ENCODE measurements around the gene TSPAN14. TPM values are rescaled to one million over a fixed set of nuclear protein-coding genes. Genes with fewer than 3 reads are reported as not detected.

Gene TSPAN14
- polyA plus RNA-seq, 1 donor (not counting 4 experiments of a cell fraction or from before 2014, with no cell fraction given) = 71.1 TPM

DNA sequence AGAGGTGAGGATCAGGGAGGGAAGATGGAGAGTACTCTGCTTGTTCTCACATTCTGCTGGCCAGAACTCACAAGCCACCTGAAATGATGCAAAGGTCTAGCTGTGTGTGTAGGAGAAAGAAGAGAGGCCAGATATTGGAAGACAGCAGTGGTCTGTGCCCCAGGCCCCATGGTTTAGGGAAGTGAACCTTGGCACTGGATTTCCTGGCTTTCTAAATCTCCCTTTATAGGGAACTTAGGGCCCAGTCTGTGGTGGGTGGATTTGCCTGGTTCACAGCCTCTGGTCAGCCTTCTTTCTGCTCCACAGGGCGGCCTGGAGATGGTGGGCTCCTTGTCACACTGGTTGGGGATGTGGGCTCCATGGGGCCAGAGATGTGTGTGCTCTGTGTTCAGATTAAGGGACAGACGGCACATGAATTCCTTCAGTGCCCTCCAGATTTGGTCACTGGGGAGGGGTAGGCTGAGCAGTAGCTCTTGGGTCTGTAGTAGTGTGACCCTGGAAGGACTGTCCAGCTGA is 74.1 kb downstream of the TSPAN14 start:
- Histone ChIP-seq H3K36me3 (ENCODE audit: control insufficient read depth in 2 of 2, extremely low read depth in 1 of 2, insufficient read depth in 2 of 2, low read length in 2 of 2) (no peaks in the 10 kb centered on the region), H3K9me1 (ENCODE audit: control insufficient read depth, extremely low read depth, insufficient read depth, low read length) (no peaks in the 10 kb centered on the region), H3K4me1 (ENCODE audit: control insufficient read depth, extremely low read depth, insufficient read depth, low read length) (peaks cover 13% of the 10 kb centered on the region), H3K4me3 (ENCODE audit: control insufficient read depth in 2 of 3, extremely low read depth in 1 of 3, insufficient read depth in 2 of 3, low read depth in 1 of 3, low read length in 3 of 3) (no peak overlapping the region), H2AFZ (ENCODE audit: control insufficient read depth, low read length) (no peak overlapping the region), H3K9ac (ENCODE audit: control insufficient read depth, extremely low read depth, insufficient read depth, low read length) (no peak overlapping the region), H3K79me2 (ENCODE audit: control insufficient read depth, insufficient read depth, low read length) (no peaks in the 10 kb centered on the region), H3K27me3 (ENCODE audit: control insufficient read depth, extremely low read depth, insufficient read depth, low read length) (no peaks in the 10 kb centered on the region), H4K20me1 (ENCODE audit: control insufficient read depth, extremely low read depth, insufficient read depth, low read length) (no peaks in the 10 kb centered on the region), H3K4me2 (ENCODE audit: control insufficient read depth, extremely low read depth, insufficient read depth, low read depth, low read length) (no peak overlapping the region), H3K27ac (ENCODE audit: control insufficient read depth, insufficient read depth, low read length) (no peak overlapping the region), H3K9me3 (ENCODE audit: control insufficient read depth, low read depth, low read length) (no peaks in the 10 kb centered on the region)
- FAIRE-seq (no peak), DNase-seq (ENCODE audit: low read depth, low spot score) (no peak)
- TF ChIP-seq EZH2 (IDR thresholded peaks at IDR 0.05; ENCODE audit: low read length) = no peak
- TF ChIP-seq CTCF (optimal IDR thresholded peaks at IDR 0.05 in 1 of 3, IDR thresholded peaks at IDR 0.05 in 1 of 3, conservative IDR thresholded peaks at IDR 0.05 in 1 of 3; ENCODE audit: extremely low read depth in 1 of 3, insufficient read depth in 2 of 3, low read length in 3 of 3) = no peak
- dilution Hi-C loops (cut with MboI; ENCODE audit: extremely low pct_ligation_motif_present, low sequenced_read_pairs) = no loop called here

DNA sequence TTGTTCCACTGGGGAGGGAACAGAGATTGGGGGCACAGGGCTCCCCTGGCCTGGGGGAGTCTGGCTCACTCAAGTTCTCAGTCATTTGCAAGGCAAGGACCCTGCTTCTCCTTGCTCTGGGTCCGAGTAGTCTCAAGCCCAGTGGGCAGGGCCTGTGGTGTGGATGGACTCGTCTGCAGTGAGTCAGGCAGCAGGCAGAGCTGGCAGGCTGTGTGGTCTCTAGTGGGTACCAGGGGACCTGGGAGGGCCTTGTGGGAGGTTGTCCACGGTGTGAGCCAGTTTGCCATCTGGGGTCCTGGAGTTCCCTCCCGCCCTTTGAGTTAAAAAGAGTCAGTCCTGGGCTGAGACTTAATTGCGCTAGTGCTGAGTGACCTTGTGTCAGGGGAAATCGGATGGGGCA is 74.8 kb downstream of the TSPAN14 start:
- DNase-seq (ENCODE audit: low read depth, low spot score) (no peak), FAIRE-seq (no peak)
- no peak overlapping the region for H2AFZ ChIP-seq (ENCODE audit: control insufficient read depth, low read length)
- no peak overlapping the region for H3K4me2 ChIP-seq (ENCODE audit: control insufficient read depth, extremely low read depth, insufficient read depth, low read depth, low read length)
- no peak overlapping the region for H3K9ac ChIP-seq (ENCODE audit: control insufficient read depth, extremely low read depth, insufficient read depth, low read length)
- H3K4me1 ChIP-seq (ENCODE audit: control insufficient read depth, extremely low read depth, insufficient read depth, low read length) = peaks cover 7% of the 10 kb centered on the region
- no peaks in the 10 kb centered on the region for H4K20me1 ChIP-seq (ENCODE audit: control insufficient read depth, extremely low read depth, insufficient read depth, low read length)
- H3K27ac ChIP-seq (ENCODE audit: control insufficient read depth, insufficient read depth, low read length) = no peak overlapping the region
- H3K9me3 ChIP-seq (ENCODE audit: control insufficient read depth, low read depth, low read length) = no peaks in the 10 kb centered on the region
- no peaks in the 10 kb centered on the region for H3K27me3 ChIP-seq (ENCODE audit: control insufficient read depth, extremely low read depth, insufficient read depth, low read length)
- TF ChIP-seq EZH2 (IDR thresholded peaks at IDR 0.05; ENCODE audit: low read length) (no peak), CTCF (optimal IDR thresholded peaks at IDR 0.05 in 1 of 3, IDR thresholded peaks at IDR 0.05 in 1 of 3, conservative IDR thresholded peaks at IDR 0.05 in 1 of 3; ENCODE audit: extremely low read depth in 1 of 3, insufficient read depth in 2 of 3, low read length in 3 of 3) (no peak)
- dilution Hi-C loops (cut with MboI; ENCODE audit: extremely low pct_ligation_motif_present, low sequenced_read_pairs) = no loop called here
- no peaks in the 10 kb centered on the region for H3K9me1 ChIP-seq (ENCODE audit: control insufficient read depth, extremely low read depth, insufficient read depth, low read length)
- H3K36me3 ChIP-seq (ENCODE audit: control insufficient read depth in 2 of 2, extremely low read depth in 1 of 2, insufficient read depth in 2 of 2, low read length in 2 of 2) = no peaks in the 10 kb centered on the region
- H3K4me3 ChIP-seq (ENCODE audit: control insufficient read depth in 2 of 3, extremely low read depth in 1 of 3, insufficient read depth in 2 of 3, low read depth in 1 of 3, low read length in 3 of 3) = no peak overlapping the region
- H3K79me2 ChIP-seq (ENCODE audit: control insufficient read depth, insufficient read depth, low read length) = no peaks in the 10 kb centered on the region
